Chondrocyte (in vitro differentiated cells): ENCODE measurements around the gene STAT6. TPM values are rescaled to one million over a fixed set of nuclear protein-coding genes. Genes with fewer than 3 reads are reported as not detected.

Source experiments
- DNase-seq: peaks from one replicate; pipeline ENCODE4 v3.0.0; 2021; ENCODE audit warnings: mixed read lengths, low spot score
- H3K27ac Mint-ChIP-seq: one replicate; pipeline ENCODE4 v1.8.0; 2021; ENCODE audit warnings: mild to moderate bottlenecking, moderate library complexity, mixed read lengths; ENCODE audit not compliant: unreplicated experiment
- H3K27me3 Mint-ChIP-seq: 2 replicates; pipeline ENCODE4 v1.8.0; 2021; ENCODE audit warnings: low read depth, mixed read lengths
- H3K36me3 Mint-ChIP-seq: 2 replicates; pipeline ENCODE4 v1.8.0; 2021; ENCODE audit warnings: low read depth, mixed read lengths
- H3K4me1 Mint-ChIP-seq: 2 replicates; pipeline ENCODE4 v1.8.0; 2021; ENCODE audit warnings: low read depth, mild to moderate bottlenecking, mixed read lengths
- H3K4me3 Mint-ChIP-seq: one replicate; pipeline ENCODE4 v1.8.0; 2021; ENCODE audit warnings: mild to moderate bottlenecking, moderate library complexity, mixed read lengths; ENCODE audit not compliant: unreplicated experiment
- H3K9me3 Mint-ChIP-seq: 2 replicates; pipeline ENCODE4 v1.8.0; 2021; ENCODE audit warnings: low read depth, mixed read lengths
- total RNA-seq: library from RNA; stranded (reverse); gene quantifications from 3 replicates; pipeline ENCODE4 v1.2.1, GENCODE V29; 2021
- TF ChIP-seq, protein P1 (sequence below): fragments of 200-600 bp; sonication (generic); IDR thresholded peaks from 2 replicates; pipeline ENCODE4 v1.5.0; 2021; ENCODE audit warnings: antibody characterized with exemption, mild to moderate bottlenecking, moderate library complexity

STAT6 gene
- total RNA-seq, 1 donor from 2014 or later, result 89.4 TPM

DNA sequence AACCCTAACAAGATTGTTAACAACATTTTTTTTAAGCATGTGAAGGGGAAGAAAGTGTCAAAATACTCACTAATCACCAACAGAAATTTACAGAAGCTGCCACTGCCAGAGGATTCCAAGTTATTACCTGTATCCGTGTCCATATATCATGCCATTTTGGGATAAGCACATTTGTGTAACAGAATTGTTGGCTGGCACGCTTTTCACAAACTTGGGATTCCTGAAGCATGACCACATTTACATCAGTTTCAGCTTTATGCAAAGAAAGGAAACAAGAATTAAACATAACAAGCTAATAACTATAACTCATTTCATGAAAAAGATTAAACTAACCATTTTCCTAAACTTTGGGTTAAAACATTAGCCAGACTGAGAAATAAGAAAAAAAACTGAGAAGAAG, 38.5 kb downstream of the STAT6 start:
- DNase-seq, result no peak
- TF ChIP-seq, protein P1, sequence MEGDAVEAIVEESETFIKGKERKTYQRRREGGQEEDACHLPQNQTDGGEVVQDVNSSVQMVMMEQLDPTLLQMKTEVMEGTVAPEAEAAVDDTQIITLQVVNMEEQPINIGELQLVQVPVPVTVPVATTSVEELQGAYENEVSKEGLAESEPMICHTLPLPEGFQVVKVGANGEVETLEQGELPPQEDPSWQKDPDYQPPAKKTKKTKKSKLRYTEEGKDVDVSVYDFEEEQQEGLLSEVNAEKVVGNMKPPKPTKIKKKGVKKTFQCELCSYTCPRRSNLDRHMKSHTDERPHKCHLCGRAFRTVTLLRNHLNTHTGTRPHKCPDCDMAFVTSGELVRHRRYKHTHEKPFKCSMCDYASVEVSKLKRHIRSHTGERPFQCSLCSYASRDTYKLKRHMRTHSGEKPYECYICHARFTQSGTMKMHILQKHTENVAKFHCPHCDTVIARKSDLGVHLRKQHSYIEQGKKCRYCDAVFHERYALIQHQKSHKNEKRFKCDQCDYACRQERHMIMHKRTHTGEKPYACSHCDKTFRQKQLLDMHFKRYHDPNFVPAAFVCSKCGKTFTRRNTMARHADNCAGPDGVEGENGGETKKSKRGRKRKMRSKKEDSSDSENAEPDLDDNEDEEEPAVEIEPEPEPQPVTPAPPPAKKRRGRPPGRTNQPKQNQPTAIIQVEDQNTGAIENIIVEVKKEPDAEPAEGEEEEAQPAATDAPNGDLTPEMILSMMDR, result no peak
- no peak overlapping the region for H3K4me3 Mint-ChIP-seq
- H3K36me3 Mint-ChIP-seq, result peaks cover 4% of the 10 kb centered on the region
- no peaks in the 10 kb centered on the region for H3K27me3 Mint-ChIP-seq
- H3K4me1 Mint-ChIP-seq, result peaks cover 19% of the 10 kb centered on the region
- H3K27ac Mint-ChIP-seq, result peak overlapping the region; percentile 69
- no peaks in the 10 kb centered on the region for H3K9me3 Mint-ChIP-seq

DNA sequence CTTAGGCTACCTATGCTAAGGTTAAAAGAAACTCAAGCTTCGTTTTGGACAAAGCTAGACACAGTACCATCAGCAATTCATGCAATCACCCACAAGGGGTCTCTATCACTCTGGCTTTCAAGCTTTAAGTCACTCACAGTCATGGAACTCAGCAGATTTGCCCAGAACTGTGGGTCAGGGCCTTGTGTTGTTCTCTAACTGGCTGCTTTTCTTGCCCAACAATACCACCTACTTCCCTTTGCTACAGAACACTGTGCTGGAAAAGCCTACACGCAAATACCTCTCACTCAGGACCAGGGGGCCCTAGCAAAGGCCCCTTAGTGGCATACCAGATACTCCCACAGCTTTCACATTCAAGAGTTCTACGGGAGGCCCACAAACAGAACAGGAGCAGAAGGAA, 41.6 kb downstream of the STAT6 start:
- peak overlapping the region; percentile 88 for H3K27ac Mint-ChIP-seq
- no peaks in the 10 kb centered on the region for H3K9me3 Mint-ChIP-seq
- no peaks in the 10 kb centered on the region for H3K27me3 Mint-ChIP-seq
- TF ChIP-seq, protein P1, result peak; percentile 95
- peaks cover 14% of the 10 kb centered on the region for H3K4me1 Mint-ChIP-seq
- no peak for DNase-seq
- no peak overlapping the region for H3K4me3 Mint-ChIP-seq
- H3K36me3 Mint-ChIP-seq, result peaks cover 4% of the 10 kb centered on the region

DNA sequence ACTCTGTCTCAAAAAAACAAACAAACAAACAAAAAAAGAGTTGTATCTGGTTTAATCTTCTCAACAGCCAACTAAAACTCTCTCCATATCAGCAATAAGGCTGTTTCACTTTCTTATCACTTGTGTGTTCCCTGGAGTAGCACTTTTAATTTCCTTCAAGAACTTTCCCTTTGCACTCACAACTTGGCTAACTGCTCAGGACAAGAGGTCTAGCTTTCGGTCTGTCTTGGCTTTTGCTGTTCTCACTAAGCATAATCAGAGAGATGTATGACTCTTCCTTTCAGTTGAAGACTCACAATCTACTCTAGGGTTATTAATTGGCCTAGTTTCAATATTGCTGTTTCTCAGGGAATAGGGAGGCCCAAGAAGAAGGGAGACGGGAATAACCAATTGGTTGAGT, 44.9 kb downstream of the STAT6 start:
- H3K4me1 Mint-ChIP-seq, result peaks cover 10% of the 10 kb centered on the region

DNA sequence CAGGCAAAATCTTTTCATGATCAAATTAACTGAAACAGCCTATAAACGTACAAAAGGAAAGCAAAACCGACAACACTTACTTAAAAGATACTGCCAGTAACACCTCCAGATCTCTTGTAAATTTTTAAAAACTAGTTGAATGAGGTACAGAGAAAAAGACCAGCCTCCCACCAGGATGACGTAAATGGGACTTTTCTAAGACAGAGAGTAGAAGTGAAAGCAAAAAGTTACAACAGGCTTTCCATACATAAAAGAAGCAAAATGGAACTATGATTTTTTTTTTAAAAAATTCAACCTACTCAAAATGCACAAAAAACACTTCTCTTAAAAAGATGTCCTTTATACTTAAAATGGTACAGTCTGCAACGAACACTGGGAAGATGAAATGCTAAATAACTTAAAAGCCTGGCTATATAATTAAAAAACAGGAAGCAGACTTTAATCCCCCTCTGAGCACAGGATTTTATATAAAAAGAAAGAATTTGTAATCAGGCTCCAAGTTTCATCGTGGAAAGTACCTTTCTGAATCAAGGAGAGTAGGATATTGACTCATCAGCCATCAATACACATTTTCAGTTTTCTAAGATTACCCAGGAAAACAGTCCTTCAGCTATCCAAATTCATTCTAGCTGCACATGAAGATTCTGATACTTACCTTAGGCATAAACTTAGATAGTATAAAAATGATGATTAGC, 47.0 kb downstream of the STAT6 start:
- TF ChIP-seq, protein P1, result no peak
- no peak for DNase-seq
- Mint-ChIP-seq H3K27me3 (no peaks in the 10 kb centered on the region), H3K9me3 (no peaks in the 10 kb centered on the region), H3K36me3 (peaks cover 2% of the 10 kb centered on the region), H3K27ac (no peak overlapping the region), H3K4me3 (no peak overlapping the region), H3K4me1 (peaks cover 2% of the 10 kb centered on the region)

More for the DNA sequence above, 44.9 kb downstream of the STAT6 start:
- H3K36me3 Mint-ChIP-seq, result peaks cover 2% of the 10 kb centered on the region
- TF ChIP-seq, protein P1, result no peak
- no peak overlapping the region for H3K4me3 Mint-ChIP-seq
- H3K27ac Mint-ChIP-seq, result no peak overlapping the region
- H3K9me3 Mint-ChIP-seq, result no peaks in the 10 kb centered on the region
- H3K27me3 Mint-ChIP-seq, result no peaks in the 10 kb centered on the region
- DNase-seq, result no peak

DNA sequence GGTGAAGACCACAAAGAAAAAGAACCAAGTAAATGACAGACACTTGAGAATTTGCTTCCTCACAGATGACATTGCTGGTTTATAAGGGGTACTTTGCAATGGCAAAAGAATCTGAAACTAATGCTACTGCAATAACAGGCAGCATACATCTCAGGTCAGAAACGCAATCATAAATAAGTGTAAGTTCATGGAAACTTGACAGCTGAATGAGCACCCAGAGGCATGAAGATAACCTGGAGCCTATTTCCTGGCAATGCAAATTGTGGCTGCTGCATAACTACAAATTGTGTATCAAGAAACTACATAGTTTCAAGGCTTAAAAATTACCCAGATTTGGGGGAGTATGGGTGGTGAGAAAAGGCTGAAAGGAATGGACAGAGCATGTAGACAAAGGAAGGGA, 52.7 kb downstream of the STAT6 start:
- Mint-ChIP-seq H3K27ac (no peak overlapping the region), H3K4me1 (no peaks in the 10 kb centered on the region), H3K9me3 (peaks cover 4% of the 10 kb centered on the region), H3K36me3 (peaks cover 11% of the 10 kb centered on the region), H3K4me3 (no peak overlapping the region), H3K27me3 (no peaks in the 10 kb centered on the region)
- TF ChIP-seq, protein P1, result no peak
- DNase-seq, result no peak
